ENCODE data around the gene KIAA1671. TPM values are rescaled to one million over a fixed set of nuclear protein-coding genes. Genes with fewer than 3 reads are reported as not detected.

Gene KIAA1671
- total and polyA plus RNA-seq, 7 donors, result 6.3 to 34.2 (median 10.2) TPM

GRCh38 chr22:25019427-25020184 lies 67.1 kb downstream of the KIAA1671 start:
- Histone ChIP-seq H3K27ac (no peak overlapping the region), H3K4me3 (no peak overlapping the region), H3K27me3 (no peaks in the 10 kb centered on the region), H3K4me1 (no peaks in the 10 kb centered on the region), H3K9me3 (no peaks in the 10 kb centered on the region), H3K36me3 (no peaks in the 10 kb centered on the region)
- no peak for TF ChIP-seq EP300 (IDR thresholded peaks at IDR 0.05)
- no peak for TF ChIP-seq POLR2A (IDR thresholded peaks at IDR 0.05)
- TF ChIP-seq POLR2AphosphoS5 (IDR thresholded peaks at IDR 0.05), result no peak
- TF ChIP-seq CTCF (IDR thresholded peaks at IDR 0.05), result no peak
- whole genome bisulfite sequencing, 2 donors, result 78 to 84% methylated on average over 1 of the region's 1 CpG
- intact Hi-C loops (cut with DNase I), result no loop called here
- no peak for DNase-seq

- no peak for DNase-seq
- WGBS, 2 donors, result 88 to 90% methylated on average over 3 of the region's 3 CpGs
- Histone ChIP-seq H3K27ac (no peak overlapping the region), H3K4me1 (no peaks in the 10 kb centered on the region), H3K4me3 (no peak overlapping the region), H3K9me3 (no peaks in the 10 kb centered on the region), H3K27me3 (no peaks in the 10 kb centered on the region), H3K36me3 (no peaks in the 10 kb centered on the region)
- TF ChIP-seq EP300 (IDR thresholded peaks at IDR 0.05) (no peak), CTCF (IDR thresholded peaks at IDR 0.05) (no peak), POLR2AphosphoS5 (IDR thresholded peaks at IDR 0.05) (no peak), POLR2A (IDR thresholded peaks at IDR 0.05) (no peak)
- intact Hi-C loops (cut with DNase I), result no loop called here
These were observed 68.9 kb downstream of the KIAA1671 start for GRCh38 chr22:25021409-25021808.

GRCh38 chr22:25021976-25022711 lies 69.6 kb downstream of the KIAA1671 start:
- intact Hi-C loops (cut with DNase I), result no loop called here
- Histone ChIP-seq H3K4me1 (no peaks in the 10 kb centered on the region), H3K27ac (no peak overlapping the region), H3K4me3 (no peak overlapping the region), H3K9me3 (no peaks in the 10 kb centered on the region), H3K27me3 (no peaks in the 10 kb centered on the region), H3K36me3 (no peaks in the 10 kb centered on the region)
- no peak for TF ChIP-seq POLR2AphosphoS5 (IDR thresholded peaks at IDR 0.05)
- no peak for TF ChIP-seq CTCF (IDR thresholded peaks at IDR 0.05)
- no peak for TF ChIP-seq EP300 (IDR thresholded peaks at IDR 0.05)
- no peak for TF ChIP-seq POLR2A (IDR thresholded peaks at IDR 0.05)
- DNase-seq, result no peak
- 66 to 79% methylated on average over 11 of the region's 11 CpGs for WGBS, 2 donors

GRCh38 chr22:25023879-25024278 lies 71.4 kb downstream of the KIAA1671 start:
- intact Hi-C loops (cut with DNase I), result no loop called here
- no peak for DNase-seq
- no peaks in the 10 kb centered on the region for H3K4me1 ChIP-seq
- H3K4me3 ChIP-seq, result no peak overlapping the region
- H3K27me3 ChIP-seq, result no peaks in the 10 kb centered on the region
- no peaks in the 10 kb centered on the region for H3K36me3 ChIP-seq
- no peak overlapping the region for H3K27ac ChIP-seq
- TF ChIP-seq EP300 (IDR thresholded peaks at IDR 0.05) (no peak), POLR2A (IDR thresholded peaks at IDR 0.05) (no peak), POLR2AphosphoS5 (IDR thresholded peaks at IDR 0.05) (no peak), CTCF (IDR thresholded peaks at IDR 0.05) (no peak)
- 89 to 93% methylated on average over 3 of the region's 3 CpGs for WGBS, 2 donors
- H3K9me3 ChIP-seq, result no peaks in the 10 kb centered on the region
